ENCODE results near the gene ARHGEF25.

ARHGEF25 gene

DNA sequence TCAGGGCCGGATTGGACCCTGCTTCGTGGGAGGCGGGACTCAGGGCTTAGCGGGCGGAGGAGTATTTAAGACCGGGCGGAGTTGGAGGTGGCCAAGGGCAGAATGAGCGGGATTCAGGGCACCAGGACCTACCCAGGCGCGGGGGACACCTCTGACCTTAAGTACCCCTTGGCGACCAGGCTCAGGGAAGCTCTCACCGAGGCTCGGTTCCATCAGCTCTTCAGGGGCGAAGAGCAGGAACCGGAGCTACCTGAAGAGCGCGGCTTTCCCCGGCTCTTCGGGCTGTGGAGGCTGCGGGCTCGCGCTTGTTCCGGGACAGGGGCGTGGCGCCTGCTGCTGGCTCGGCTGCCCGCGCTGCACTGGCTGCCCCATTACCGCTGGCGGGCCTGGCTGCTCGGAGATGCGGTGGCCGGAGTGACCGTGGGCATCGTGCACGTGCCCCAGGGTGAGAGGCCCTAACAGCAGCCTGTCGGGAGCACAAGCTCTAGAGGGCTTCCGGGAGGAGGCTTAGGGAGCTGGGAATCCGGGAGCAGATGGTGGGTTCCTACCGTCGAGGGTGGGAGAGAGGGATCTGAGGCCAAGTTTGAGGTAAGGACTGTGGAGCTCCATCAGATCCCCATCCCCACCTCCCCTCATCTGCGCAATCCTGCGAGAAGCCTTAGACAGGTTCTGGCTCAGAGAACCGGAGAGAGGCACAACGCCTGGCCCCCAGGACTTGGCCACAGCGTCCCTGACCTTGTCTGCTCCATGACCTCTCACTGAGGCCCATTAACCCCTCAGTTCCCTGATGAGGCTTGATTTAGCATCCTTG is 8.4 kb downstream of the ARHGEF25 start:
- no peak for DNase-seq (ENCODE audit: low read depth)
- TF ChIP-seq, protein P1, sequence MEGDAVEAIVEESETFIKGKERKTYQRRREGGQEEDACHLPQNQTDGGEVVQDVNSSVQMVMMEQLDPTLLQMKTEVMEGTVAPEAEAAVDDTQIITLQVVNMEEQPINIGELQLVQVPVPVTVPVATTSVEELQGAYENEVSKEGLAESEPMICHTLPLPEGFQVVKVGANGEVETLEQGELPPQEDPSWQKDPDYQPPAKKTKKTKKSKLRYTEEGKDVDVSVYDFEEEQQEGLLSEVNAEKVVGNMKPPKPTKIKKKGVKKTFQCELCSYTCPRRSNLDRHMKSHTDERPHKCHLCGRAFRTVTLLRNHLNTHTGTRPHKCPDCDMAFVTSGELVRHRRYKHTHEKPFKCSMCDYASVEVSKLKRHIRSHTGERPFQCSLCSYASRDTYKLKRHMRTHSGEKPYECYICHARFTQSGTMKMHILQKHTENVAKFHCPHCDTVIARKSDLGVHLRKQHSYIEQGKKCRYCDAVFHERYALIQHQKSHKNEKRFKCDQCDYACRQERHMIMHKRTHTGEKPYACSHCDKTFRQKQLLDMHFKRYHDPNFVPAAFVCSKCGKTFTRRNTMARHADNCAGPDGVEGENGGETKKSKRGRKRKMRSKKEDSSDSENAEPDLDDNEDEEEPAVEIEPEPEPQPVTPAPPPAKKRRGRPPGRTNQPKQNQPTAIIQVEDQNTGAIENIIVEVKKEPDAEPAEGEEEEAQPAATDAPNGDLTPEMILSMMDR (IDR thresholded peaks at IDR 0.05; ENCODE audit: low read length, missing control alignments) = no peak
- H3K4me3 ChIP-seq (replicated peaks; ENCODE audit: low read depth, low read length) = no peak overlapping the region

DNA sequence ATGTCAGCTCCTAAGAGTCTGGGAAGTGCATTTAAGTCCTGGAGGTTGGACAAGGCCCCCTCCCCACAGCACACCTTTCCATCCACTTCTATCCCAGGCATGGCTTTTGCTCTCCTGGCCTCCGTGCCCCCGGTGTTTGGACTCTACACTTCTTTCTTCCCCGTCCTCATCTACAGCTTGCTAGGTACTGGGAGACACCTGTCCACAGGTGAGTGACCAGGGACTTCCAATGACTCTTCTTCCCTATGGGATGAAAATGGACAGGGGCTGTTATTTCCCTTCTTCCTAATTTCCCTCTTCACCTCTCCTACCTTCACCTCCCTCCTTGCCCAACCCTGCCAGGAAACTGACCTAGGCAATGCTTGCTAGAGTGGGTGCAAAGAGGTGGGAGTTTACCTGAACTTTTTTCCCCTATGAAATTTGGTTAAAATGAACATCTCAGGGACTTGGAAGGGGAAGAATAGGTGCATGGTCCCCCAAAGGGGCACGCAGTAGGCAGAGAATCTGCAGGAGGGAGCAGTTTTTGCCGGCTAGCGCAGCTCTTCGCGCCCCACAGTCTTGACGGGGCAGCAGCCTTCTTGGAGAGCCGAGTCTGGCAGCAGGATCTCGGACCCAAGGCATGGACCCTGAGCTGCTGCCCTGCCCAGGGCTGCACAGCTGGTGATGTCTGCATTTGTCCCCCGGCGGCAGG is 9.2 kb downstream of the ARHGEF25 start:
- no peak for DNase-seq (ENCODE audit: low read depth)
- TF ChIP-seq, protein P1 (IDR thresholded peaks at IDR 0.05; ENCODE audit: low read length, missing control alignments) = no peak
- H3K4me3 ChIP-seq (replicated peaks; ENCODE audit: low read depth, low read length) = no peak overlapping the region

DNA sequence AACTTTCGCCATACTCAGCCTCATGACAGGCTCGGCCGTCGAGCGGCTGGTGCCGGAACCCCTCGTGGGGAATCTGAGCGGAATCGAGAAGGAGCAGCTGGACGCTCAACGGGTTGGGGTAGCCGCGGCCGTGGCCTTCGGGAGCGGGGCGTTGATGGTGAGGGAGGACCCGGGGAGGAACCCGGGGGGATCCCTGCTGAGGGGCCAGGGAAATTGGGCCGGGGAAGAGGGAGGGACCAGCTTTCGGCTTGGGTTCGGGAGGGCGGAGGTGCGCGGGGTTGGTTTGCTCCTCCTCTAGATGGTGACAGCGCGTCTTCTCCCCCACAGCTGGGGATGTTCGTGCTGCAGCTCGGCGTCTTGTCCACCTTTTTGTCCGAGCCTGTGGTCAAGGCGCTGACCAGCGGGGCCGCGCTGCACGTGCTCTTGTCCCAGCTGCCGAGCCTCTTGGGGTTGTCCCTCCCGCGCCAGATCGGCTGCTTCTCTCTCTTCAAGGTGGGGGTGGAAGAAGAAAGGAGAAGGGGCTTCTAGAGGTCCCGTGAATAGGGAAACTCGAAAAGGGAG is 9.8 kb downstream of the ARHGEF25 start:
- peak overlapping the region; percentile 42 for H3K4me3 ChIP-seq (replicated peaks; ENCODE audit: low read depth, low read length)
- TF ChIP-seq, protein P1 (IDR thresholded peaks at IDR 0.05; ENCODE audit: low read length, missing control alignments) = no peak
- DNase-seq (ENCODE audit: low read depth) = no peak

DNA sequence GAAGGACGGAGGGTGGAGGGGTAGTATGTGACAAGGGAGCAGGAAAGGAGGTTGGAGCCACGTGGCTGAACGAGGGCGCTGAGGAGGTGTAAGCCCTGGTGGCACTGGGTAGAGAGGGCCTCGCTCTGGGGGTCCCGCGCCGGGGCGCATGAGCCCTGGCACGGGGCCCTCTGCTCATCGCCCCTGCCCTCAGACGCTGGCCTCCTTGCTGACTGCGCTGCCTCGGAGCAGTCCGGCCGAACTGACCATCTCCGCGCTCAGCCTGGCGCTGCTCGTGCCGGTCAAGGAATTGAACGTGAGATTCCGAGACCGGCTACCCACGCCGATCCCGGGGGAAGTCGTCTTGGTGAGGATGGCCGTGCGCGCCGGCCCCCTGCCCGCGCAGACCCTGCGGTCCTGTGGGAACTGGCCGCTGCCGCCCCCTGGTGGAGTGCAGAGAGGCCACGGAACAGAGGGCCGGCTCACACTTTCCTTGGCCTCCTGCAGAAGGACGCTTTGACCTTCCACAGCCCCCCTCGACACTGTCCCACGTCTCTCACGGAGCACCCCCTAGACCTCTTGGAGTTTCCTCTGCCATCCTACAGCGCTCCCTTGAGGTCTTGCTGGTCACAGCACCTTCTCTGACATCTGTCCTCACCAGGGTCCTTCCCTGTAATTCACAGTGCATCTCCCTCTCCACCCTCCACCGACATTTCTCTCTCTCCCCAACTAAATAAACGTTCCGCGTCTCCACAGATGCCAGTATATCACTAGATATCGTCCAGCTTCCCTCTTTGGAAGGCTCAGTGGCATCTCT is 10.5 kb downstream of the ARHGEF25 start:
- no peak for DNase-seq (ENCODE audit: low read depth)
- peak overlapping the region; percentile 42 for H3K4me3 ChIP-seq (replicated peaks; ENCODE audit: low read depth, low read length)
- TF ChIP-seq, protein P1 (IDR thresholded peaks at IDR 0.05; ENCODE audit: low read length, missing control alignments) = peak; percentile 82

DNA sequence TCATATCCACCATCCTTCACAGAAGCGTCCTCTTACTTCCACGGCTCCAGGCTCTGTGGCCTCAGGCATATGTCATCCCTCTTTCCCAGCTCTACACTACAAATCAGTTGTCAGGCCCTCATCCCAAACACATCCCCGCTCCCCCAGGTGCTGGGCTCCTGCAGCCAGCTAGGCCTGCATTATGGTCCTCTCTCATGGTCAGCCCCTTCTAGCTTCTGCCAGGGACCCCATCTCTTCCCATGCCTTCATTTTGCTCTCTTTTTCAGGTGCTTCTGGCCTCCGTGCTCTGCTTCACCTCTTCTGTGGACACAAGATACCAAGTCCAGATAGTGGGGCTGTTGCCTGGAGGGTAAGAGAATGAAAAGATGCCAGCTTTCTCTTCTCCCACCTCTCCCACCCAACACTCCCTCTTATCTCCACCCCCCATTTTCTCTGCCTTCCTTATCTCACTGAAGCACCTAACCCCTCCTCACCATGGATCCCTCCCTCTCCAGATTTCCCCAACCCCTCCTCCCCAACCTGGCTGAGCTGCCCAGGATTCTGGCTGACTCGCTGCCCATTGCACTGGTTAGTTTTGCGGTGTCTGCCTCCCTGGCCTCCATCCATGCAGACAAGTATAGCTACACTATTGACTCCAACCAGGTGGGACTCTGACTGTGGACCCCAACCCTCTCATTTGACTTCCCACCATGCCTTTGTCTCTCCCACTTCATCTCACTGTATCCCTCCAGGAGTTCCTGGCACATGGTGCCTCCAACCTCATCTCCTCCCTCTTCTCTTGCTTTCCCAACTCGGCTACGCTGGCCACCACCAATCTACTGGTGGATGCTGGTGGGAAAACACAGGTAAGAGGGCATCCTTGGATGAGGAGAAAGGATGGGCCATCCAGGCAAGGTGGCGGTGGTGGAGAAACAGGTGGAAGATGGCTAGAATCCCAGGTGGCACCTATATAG is 11.3 kb downstream of the ARHGEF25 start:
- TF ChIP-seq, protein P1 (IDR thresholded peaks at IDR 0.05; ENCODE audit: low read length, missing control alignments) = no peak
- no peak for DNase-seq (ENCODE audit: low read depth)
- no peak overlapping the region for H3K4me3 ChIP-seq (replicated peaks; ENCODE audit: low read depth, low read length)

DNA sequence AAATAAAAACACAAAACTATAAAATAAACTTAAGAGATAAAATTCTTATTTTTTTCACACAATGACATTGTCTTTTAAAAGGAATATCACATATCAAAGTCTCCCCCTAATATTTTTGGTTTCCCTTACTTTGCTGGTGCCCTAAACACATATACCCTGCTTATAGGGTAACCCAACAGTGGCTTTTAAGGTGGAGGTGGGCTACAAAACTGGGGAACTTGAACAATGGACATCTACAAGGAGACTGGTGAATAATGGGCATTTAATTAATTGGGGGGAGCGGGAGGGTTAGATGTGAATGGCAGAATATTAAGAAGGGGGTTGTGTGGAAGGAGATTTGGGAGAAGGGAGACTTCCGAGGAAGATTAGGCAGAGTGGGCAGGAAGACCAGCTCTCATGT is 12.2 kb downstream of the ARHGEF25 start:
- TF ChIP-seq, protein P1 (IDR thresholded peaks at IDR 0.05; ENCODE audit: low read length, missing control alignments) = no peak
- DNase-seq (ENCODE audit: low read depth) = no peak
- no peak overlapping the region for H3K4me3 ChIP-seq (replicated peaks; ENCODE audit: low read depth, low read length)

Data from fibroblast of pulmonary artery (primary cell).